ENCODE measurements around the gene KIAA2012.

Gene KIAA2012

GRCh38 chr2:202116691-202117090 is 43.6 kb downstream of the KIAA2012 start:
- Histone ChIP-seq H3K4me3 (ENCODE audit: low read depth, low read length) (no peak overlapping the region), H3K27ac (ENCODE audit: low read depth, low read length) (no peak overlapping the region), H3K9me3 (ENCODE audit: control insufficient read depth, insufficient read depth, low read depth, low read length) (peaks cover 21% of the 10 kb centered on the region), H3K36me3 (ENCODE audit: control insufficient read depth, insufficient read depth, low read length) (no peaks in the 10 kb centered on the region), H3K4me1 (ENCODE audit: control insufficient read depth, insufficient read depth, low read length) (peaks cover 8% of the 10 kb centered on the region; the same call in 1 of the 2 replicates), H3K27me3 (ENCODE audit: control insufficient read depth, insufficient read depth, low read length) (no peaks in the 10 kb centered on the region), H3K9ac (ENCODE audit: low read length) (no peak overlapping the region)

- no peaks in the 10 kb centered on the region for H3K27me3 ChIP-seq (ENCODE audit: control insufficient read depth, insufficient read depth, low read length)
- peaks cover 8% of the 10 kb centered on the region; the same call in 1 of the 2 replicates for H3K4me1 ChIP-seq (ENCODE audit: control insufficient read depth, insufficient read depth, low read length)
- no peak overlapping the region for H3K9ac ChIP-seq (ENCODE audit: low read length)
- no peak overlapping the region for H3K4me3 ChIP-seq (ENCODE audit: low read depth, low read length)
- no peaks in the 10 kb centered on the region for H3K36me3 ChIP-seq (ENCODE audit: control insufficient read depth, insufficient read depth, low read length)
- H3K27ac ChIP-seq (ENCODE audit: low read depth, low read length), result no peak overlapping the region
- peaks cover 21% of the 10 kb centered on the region for H3K9me3 ChIP-seq (ENCODE audit: control insufficient read depth, insufficient read depth, low read depth, low read length)
Measured at GRCh38 chr2:202118168-202118567, 45.1 kb downstream of the KIAA2012 start.

- no peak overlapping the region for H3K4me3 ChIP-seq (ENCODE audit: low read depth, low read length)
Measured at GRCh38 chr2:202120828-202121227, 47.8 kb downstream of the KIAA2012 start.

GRCh38 chr2:202121532-202122162 is 48.6 kb downstream of the KIAA2012 start:
- no peak overlapping the region for H3K27ac ChIP-seq (ENCODE audit: low read depth, low read length)
- no peak overlapping the region for H3K9ac ChIP-seq (ENCODE audit: low read length)
- H3K9me3 ChIP-seq (ENCODE audit: control insufficient read depth, insufficient read depth, low read depth, low read length), result peaks cover 20% of the 10 kb centered on the region
- no peaks in the 10 kb centered on the region for H3K36me3 ChIP-seq (ENCODE audit: control insufficient read depth, insufficient read depth, low read length)
- H3K4me1 ChIP-seq (ENCODE audit: control insufficient read depth, insufficient read depth, low read length), result peaks cover 3% of the 10 kb centered on the region; the same call in 1 of the 2 replicates
- H3K4me3 ChIP-seq (ENCODE audit: low read depth, low read length), result no peak overlapping the region
- no peaks in the 10 kb centered on the region for H3K27me3 ChIP-seq (ENCODE audit: control insufficient read depth, insufficient read depth, low read length)

More at GRCh38 chr2:202120828-202121227, 47.8 kb downstream of the KIAA2012 start:
- Histone ChIP-seq H3K36me3 (ENCODE audit: control insufficient read depth, insufficient read depth, low read length) (no peaks in the 10 kb centered on the region), H3K27me3 (ENCODE audit: control insufficient read depth, insufficient read depth, low read length) (no peaks in the 10 kb centered on the region), H3K9me3 (ENCODE audit: control insufficient read depth, insufficient read depth, low read depth, low read length) (peaks cover 21% of the 10 kb centered on the region), H3K4me1 (ENCODE audit: control insufficient read depth, insufficient read depth, low read length) (peaks cover 3% of the 10 kb centered on the region; the same call in 1 of the 2 replicates), H3K9ac (ENCODE audit: low read length) (no peak overlapping the region), H3K27ac (ENCODE audit: low read depth, low read length) (no peak overlapping the region)

- Histone ChIP-seq H3K9ac (ENCODE audit: low read length) (no peak overlapping the region), H3K9me3 (ENCODE audit: control insufficient read depth, insufficient read depth, low read depth, low read length) (peaks cover 17% of the 10 kb centered on the region), H3K36me3 (ENCODE audit: control insufficient read depth, insufficient read depth, low read length) (no peaks in the 10 kb centered on the region), H3K27me3 (ENCODE audit: control insufficient read depth, insufficient read depth, low read length) (no peaks in the 10 kb centered on the region), H3K4me1 (ENCODE audit: control insufficient read depth, insufficient read depth, low read length) (peaks cover 3% of the 10 kb centered on the region; the same call in 1 of the 2 replicates), H3K27ac (ENCODE audit: low read depth, low read length) (no peak overlapping the region), H3K4me3 (ENCODE audit: low read depth, low read length) (no peak overlapping the region)
Measured at GRCh38 chr2:202122163-202122540, 49.1 kb downstream of the KIAA2012 start.

- no peak overlapping the region for H3K9ac ChIP-seq (ENCODE audit: low read length)
- peaks cover 3% of the 10 kb centered on the region; the same call in 1 of the 2 replicates for H3K4me1 ChIP-seq (ENCODE audit: control insufficient read depth, insufficient read depth, low read length)
- H3K27me3 ChIP-seq (ENCODE audit: control insufficient read depth, insufficient read depth, low read length), result no peaks in the 10 kb centered on the region
- H3K27ac ChIP-seq (ENCODE audit: low read depth, low read length), result no peak overlapping the region
- peaks cover 17% of the 10 kb centered on the region for H3K9me3 ChIP-seq (ENCODE audit: control insufficient read depth, insufficient read depth, low read depth, low read length)
- H3K36me3 ChIP-seq (ENCODE audit: control insufficient read depth, insufficient read depth, low read length), result no peaks in the 10 kb centered on the region
- no peak overlapping the region for H3K4me3 ChIP-seq (ENCODE audit: low read depth, low read length)
Measured at GRCh38 chr2:202122980-202123720, 50.1 kb downstream of the KIAA2012 start.

GRCh38 chr2:202124286-202124685 is 51.2 kb downstream of the KIAA2012 start:
- Histone ChIP-seq H3K4me1 (ENCODE audit: control insufficient read depth, insufficient read depth, low read length) (peaks cover 3% of the 10 kb centered on the region; the same call in 1 of the 2 replicates), H3K27me3 (ENCODE audit: control insufficient read depth, insufficient read depth, low read length) (no peaks in the 10 kb centered on the region), H3K9ac (ENCODE audit: low read length) (no peak overlapping the region), H3K4me3 (ENCODE audit: low read depth, low read length) (no peak overlapping the region), H3K9me3 (ENCODE audit: control insufficient read depth, insufficient read depth, low read depth, low read length) (peaks cover 16% of the 10 kb centered on the region), H3K36me3 (ENCODE audit: control insufficient read depth, insufficient read depth, low read length) (no peaks in the 10 kb centered on the region), H3K27ac (ENCODE audit: low read depth, low read length) (no peak overlapping the region)

GRCh38 chr2:202127687-202128331 is 54.8 kb downstream of the KIAA2012 start:
- no peak overlapping the region for H3K4me3 ChIP-seq (ENCODE audit: low read depth, low read length)
- no peaks in the 10 kb centered on the region for H3K36me3 ChIP-seq (ENCODE audit: control insufficient read depth, insufficient read depth, low read length)
- H3K27ac ChIP-seq (ENCODE audit: low read depth, low read length), result no peak overlapping the region
- no peak overlapping the region for H3K9ac ChIP-seq (ENCODE audit: low read length)
- no peaks in the 10 kb centered on the region for H3K27me3 ChIP-seq (ENCODE audit: control insufficient read depth, insufficient read depth, low read length)
- H3K4me1 ChIP-seq (ENCODE audit: control insufficient read depth, insufficient read depth, low read length), result peaks cover 3% of the 10 kb centered on the region; the same call in 1 of the 2 replicates
- H3K9me3 ChIP-seq (ENCODE audit: control insufficient read depth, insufficient read depth, low read depth, low read length), result no peaks in the 10 kb centered on the region

- no peak overlapping the region for H3K27ac ChIP-seq (ENCODE audit: low read depth, low read length)
- H3K4me1 ChIP-seq (ENCODE audit: control insufficient read depth, insufficient read depth, low read length), result no peaks in the 10 kb centered on the region
- no peak overlapping the region for H3K9ac ChIP-seq (ENCODE audit: low read length)
- no peak overlapping the region for H3K4me3 ChIP-seq (ENCODE audit: low read depth, low read length)
- no peaks in the 10 kb centered on the region for H3K36me3 ChIP-seq (ENCODE audit: control insufficient read depth, insufficient read depth, low read length)
- no peaks in the 10 kb centered on the region for H3K9me3 ChIP-seq (ENCODE audit: control insufficient read depth, insufficient read depth, low read depth, low read length)
- H3K27me3 ChIP-seq (ENCODE audit: control insufficient read depth, insufficient read depth, low read length), result no peaks in the 10 kb centered on the region
Measured at GRCh38 chr2:202129841-202130240, 56.8 kb downstream of the KIAA2012 start.

GRCh38 chr2:202133200-202133908 is 60.3 kb downstream of the KIAA2012 start:
- Histone ChIP-seq H3K9me3 (ENCODE audit: control insufficient read depth, insufficient read depth, low read depth, low read length) (no peaks in the 10 kb centered on the region), H3K36me3 (ENCODE audit: control insufficient read depth, insufficient read depth, low read length) (no peaks in the 10 kb centered on the region), H3K4me1 (ENCODE audit: control insufficient read depth, insufficient read depth, low read length) (no peaks in the 10 kb centered on the region; the same call in 1 of the 2 replicates), H3K4me3 (ENCODE audit: low read depth, low read length) (no peak overlapping the region), H3K9ac (ENCODE audit: low read length) (no peak overlapping the region), H3K27me3 (ENCODE audit: control insufficient read depth, insufficient read depth, low read length) (no peaks in the 10 kb centered on the region), H3K27ac (ENCODE audit: low read depth, low read length) (no peak overlapping the region)
